NCI-H1417 treated with DMSO at 0.1 percent for 48 hours (cell line): ENCODE results near the gene ABHD5.

ENCODE experiments used
- DNase-seq: peaks from one replicate; lab custom pipeline; 2025; lab: John Stamatoyannopoulos, UW

ABHD5 gene

DNA sequence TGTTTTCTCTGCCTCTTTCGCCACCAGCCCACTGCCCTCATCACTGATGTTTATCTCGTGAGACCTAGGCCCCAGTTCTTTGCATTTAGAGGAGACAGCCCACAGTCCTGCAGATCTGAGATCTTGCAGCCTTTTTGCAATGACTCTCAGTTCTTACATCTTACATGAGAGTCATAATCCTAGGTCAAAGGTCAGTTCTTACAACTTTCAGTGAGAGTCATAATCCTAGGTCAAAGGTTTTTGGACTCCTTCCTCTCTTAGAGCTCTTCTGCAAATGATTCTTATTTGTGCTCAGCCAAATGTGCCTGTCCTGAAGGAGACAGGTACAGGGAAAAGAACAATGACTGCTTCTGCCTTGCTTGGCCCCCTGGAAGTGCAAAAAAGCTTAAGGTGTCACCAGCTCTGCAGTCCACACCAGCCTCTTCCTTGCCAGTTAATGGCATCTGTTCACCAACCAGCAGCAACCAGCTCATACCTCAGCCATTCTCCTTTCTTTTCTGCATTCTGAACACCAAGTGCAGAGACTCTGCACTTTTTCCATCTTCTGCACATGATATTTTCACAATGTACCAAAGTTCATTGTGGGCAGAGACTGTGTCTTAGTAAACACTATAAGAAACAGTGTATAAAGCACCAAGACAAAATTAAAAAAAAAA lies 67.1 kb downstream of the ABHD5 start:
- DNase-seq: no peak

DNA sequence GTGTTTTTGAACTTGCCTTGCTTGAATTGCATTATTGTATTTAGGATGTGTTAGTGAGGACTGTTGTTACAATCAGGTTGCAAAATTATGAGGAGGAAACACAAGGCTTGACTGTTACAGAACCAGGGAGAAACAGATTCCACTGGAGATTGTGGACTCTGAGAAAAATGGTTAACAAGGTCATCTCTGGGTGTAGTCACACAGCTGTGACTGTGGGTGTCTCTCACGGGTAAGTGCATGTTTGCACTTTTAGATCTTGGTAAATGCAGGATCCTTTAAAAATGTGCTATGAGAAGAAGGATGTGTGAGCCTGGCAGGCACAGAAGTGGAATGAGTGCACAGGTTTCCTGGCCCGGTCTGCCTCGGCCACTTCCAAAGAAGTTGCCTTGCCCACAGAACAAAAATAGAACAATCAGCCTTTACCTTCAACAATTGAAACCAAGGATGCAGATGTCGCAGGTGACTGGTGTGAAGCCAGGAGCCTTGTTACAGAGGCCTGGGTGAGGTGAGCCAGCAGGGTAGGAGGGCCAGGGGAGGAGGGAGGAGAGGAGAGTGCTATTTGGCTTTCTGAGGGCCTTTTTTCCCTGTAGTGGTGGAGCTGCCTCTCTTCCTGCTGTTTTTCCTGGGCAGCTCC lies 68.0 kb downstream of the ABHD5 start:
- DNase-seq: no peak

DNA sequence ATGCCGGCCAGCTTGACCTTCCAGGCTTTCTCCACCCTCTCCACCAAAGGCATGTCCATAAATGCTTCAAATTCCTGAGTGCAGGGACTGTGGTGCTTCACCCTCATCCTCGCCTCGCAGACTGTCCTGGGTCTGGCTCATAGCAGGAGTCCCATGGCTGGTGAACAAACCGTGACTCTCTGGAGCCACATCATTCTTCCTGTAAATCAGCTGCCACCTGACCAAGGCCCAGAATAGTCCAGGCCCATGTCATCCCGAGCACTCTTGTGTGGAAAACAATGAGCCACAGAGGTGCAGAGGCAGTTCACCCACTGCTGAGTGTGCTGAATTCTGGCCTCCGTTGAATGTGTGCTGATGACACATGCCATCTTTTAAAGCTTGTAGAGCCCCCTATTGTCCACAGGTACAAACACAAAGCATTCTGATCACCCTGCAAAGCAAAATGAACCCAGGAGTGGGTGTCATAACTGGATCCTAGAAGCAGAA lies 68.6 kb downstream of the ABHD5 start:
- DNase-seq: no peak

DNA sequence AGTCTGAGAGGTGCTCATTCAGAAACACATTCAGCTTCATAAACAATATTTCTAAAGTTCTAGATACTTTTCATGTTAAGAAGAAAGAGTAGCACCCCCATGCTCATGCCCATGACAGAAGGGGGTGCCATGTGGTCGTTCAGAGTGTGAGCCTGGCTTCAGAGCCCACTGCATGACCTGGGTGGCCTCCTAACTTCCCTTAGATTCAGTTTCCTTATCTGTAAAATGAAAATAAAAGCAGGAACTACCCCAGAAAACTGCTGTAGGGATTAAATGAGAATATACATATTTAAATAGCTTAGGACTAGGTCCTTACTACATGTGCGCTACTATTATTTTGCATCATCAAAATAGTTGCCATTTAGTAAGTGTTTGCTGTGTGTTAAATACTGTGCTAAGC lies 69.2 kb downstream of the ABHD5 start:
- DNase-seq: no peak

DNA sequence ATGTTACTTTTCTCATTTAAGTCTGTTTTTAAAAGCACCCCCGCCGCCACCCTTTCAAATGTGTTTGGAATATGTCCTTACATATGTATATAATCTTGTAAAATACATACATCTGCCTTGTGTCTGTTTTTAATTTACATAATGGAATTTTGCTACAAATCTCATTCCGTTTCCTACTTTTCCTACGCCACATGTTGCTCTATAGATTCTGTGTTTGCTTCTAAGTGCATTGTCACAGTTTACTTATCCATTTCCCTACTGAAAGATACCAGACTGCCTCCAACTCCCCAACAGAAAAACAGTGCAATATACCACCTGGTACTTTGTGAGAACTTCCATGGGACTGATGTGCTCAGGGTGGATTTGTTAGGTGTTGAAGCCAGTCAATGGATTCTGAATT lies 70.2 kb downstream of the ABHD5 start:
- DNase-seq: no peak

DNA sequence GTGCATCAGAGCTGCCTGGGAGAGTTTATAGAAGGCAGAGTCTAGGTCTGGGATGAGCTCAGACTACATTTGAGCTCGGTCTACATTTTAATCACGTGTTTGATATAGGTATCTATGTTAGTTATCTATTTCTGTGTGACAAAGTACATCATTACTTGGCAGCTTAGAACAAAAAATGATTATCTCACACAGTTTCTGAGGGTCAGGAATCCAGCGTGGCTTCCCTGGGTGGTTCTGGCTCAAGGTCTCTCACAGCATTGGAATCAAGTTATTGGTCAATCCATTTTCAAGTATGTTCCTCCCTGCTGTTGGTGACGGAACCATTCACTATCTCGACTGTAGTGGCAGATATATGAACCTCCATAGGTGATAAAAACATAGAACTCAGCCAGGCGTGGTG lies 71.7 kb downstream of the ABHD5 start:
- DNase-seq: no peak

DNA sequence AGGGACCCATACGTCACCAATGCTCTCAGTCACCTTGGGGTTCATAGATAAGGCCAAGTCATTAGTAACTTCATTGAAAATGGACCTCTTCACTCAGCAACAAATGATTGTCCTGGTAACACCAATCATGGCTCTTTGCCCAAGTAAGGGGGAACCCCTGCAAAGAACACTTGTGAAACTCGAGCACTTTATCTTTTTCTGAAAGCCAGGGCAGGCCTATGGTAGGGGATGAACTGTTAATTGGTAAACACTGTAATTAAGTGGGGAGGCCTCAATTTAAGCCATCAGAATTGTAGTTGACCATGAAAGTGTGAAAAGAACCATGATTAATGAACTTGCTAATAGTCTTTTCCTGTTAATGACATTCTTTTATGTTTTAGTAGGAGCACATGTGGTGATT lies 73.3 kb downstream of the ABHD5 start:
- DNase-seq: no peak

DNA sequence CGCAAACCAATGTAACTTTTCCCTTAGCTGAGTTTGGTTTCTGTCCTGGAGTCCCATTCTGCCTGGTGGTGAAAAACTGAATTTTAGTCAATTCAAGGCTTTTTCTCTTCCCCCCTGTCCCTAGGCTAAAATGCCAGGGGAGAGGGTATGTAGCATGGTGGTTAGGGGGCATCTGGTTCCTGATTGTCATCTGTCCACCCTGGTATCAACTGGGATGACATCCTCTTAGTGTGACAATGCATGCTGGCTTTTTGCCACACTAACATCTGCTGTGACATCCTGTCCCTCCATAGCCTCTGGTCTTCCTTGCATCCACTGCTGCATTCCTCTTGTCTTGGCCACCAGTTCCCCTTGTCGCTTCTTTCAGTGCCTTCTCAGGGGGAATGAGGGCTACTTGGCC lies 73.7 kb downstream of the ABHD5 start:
- DNase-seq: no peak

DNA sequence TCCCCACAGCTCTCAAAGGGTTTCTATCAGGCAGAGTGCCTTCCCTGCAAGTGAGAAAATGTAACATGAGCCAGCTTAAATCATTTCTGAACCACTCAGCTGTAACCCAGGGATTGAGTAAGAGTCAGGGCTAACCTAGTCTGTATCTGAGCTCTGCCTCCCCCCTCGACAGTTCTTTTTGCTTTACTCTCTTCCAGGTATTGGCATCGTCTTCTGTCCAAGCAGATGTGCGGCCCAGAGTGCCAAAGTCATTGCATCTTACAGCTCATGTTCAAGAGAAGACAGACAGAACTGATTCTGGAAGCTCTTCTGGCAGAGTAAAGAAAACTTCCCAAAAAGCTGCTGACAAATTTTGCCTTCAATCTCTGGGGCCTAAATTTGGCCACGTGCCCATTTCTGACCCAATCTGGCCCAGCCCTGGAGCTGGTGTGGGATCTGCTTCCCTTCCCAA lies 74.8 kb downstream of the ABHD5 start:
- no peak for DNase-seq

DNA sequence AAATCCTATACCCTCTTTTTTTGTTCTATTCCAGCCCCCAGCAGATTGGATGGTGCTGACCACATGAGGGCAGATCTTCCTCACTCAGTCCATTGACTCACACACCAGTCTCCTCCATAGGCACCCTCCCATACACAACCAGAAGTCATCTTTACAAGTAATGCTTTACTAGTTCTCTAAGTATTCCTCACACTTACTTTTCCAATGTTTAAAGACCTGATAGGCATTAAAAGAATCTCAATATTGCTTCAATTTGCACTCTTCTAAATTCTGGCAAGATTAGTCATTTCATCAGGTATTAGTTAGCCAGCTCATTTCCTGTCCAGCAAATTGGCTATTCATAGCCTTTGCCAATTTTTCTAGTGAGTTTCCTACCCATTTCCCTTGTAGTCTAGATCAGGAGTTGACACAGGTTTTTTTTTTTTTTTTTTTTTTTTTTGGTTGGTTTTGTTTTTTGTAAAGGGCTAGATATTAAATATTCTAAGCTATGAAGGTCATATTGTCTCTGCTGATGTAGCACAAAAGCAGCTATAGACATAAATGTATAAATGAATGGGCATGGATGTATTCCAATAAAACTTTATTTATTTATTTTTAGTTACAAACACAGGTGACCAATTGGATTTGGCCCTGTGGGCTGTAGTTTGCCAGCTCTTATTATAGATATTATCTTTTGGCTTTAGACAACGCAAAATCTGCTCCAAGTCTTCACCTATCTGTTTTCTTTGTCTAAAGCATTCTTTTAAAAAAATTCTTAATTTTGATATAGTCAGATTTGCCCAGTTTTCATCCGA lies 76.1 kb downstream of the ABHD5 start:
- DNase-seq: no peak

DNA sequence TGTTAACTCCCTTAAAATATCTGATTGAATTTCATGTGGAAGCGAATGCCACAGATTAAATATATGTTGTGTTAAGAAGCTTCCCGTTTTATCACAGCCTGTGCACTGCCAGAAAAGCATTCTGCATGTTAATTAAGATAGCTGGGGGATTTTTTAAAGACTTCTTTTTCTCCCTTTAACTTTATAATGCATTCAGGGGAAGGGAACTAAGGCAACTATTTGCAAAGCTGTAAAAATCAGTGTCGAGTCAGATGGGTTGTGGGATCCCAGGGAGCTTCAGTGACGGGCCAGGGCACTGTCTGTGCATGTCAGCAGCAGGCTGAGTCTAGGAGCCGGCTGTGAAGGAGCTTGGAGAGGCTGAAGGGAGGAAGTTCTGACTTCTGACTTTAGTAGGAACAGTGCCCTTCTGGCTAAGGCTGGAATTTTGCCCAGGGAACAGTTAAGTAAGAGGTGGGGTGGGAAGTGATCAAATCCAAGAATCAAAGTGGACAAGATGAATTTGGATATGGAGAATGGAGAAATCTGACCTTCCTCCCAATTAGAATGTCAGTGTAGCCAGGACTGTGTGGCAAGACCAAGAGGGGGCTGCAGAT lies 77.7 kb downstream of the ABHD5 start:
- no peak for DNase-seq

DNA sequence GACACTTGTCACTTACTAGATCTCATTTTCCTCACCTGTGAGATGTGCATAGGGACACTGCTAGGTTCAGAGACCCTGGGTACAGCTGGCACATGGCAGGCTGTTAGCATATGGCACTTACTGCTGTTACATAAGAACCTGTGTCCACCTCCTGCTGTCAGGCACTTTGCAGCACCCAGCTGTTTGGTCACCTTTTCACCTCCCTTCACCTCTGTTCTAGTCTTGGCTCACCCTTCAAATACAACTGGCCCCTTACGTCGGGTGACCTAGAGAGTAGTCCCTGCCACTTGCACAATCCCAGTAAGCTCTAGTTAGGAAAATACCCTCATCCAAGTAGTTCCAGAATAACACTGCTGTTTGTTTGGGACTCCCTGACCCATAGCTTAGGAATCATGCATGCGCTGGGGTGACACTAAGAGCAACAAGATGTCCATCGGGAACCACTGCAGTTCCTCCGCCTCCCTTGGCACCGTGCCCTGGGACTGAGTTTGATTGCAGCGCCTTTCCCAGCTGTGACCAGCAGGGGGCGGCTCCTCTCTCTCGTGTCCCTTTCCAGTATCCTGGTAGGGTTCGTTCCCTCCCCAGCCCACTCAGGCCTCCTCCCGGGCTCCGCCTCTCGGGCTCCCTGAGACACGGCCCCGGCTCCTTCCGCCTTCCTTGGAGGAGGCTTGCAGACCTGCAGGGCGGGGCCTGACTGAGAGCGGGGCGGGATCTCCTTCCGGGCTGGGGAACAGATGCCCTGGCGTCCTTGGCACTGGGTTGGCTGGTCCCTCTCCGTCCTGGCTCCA lies 78.6 kb downstream of the ABHD5 start:
- DNase-seq: no peak

DNA sequence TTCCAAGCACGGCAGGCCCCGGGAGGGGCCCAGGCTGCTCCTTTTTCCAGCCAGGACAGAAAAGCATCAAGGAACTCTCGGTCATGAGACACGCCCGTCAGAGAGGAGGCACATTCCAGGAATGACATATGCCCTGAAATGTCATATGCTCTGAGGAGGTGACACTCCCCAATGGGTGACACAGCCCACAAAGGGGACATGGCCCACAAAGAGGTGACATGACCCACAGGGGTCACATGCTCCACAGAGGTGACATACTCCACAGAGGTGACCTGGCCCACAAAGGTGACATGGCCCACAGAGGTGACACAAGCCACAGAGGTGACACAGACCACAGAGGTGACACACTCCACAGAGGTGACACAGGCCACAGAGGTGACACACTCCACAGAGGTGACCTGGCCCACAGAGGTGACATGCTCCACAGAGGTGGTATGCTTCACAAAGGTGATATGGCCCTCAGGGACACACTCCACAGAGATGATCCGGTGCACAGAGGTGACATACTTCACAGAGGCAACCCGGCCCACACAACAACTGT lies 79.2 kb downstream of the ABHD5 start:
- DNase-seq: no peak

DNA sequence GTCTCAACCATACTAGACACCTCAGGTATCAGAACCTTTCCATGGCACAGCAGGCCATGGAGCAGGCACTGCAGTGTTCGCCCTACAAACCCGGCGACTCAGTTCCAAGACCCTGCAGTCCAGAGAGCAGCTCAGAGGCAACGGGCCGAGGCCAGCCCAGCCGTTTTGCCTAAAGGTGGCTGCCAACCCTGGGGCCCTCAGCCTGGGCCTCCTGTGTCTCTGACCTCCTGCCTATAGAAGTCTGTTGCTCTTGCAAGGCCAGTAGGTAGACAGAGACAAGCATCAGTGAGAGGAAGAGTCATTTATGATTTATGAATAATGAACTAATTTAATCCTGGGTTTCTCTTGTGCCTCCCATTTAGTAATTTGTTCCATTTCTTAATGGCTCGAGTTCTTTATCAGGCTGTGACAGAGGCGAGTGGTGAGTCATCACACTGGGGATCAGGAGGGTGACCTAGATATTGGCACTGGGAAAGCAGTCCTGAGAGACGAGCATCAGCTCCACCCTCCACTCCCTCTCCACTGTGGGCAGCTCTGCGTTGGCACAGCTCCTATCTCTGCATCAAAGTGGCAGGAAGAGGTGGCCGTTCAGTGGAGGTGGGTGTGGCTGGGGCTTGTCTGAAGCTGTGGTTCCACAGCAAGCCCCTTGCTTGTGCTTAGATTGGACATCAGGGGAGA lies 79.8 kb downstream of the ABHD5 start:
- no peak for DNase-seq

DNA sequence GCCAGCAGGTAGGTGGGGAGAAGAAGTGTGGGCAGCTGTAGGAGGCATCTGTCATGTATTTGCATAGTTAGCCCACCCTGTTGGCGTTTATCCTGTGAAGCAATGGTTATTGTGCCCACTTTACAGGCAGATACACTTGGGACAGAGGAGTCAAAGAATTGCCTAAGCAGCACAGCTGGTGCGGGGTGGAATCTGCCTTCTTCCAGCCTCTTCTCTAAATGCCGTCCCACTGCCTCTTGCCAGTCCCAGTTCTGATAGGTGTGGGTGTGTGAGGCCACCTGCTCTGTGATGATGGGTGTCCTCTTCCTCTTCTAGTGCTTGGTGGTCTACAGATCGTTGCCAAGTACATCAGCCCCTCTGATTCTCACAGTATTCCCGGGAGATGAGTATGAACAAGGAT lies 80.9 kb downstream of the ABHD5 start:
- DNase-seq: no peak

DNA sequence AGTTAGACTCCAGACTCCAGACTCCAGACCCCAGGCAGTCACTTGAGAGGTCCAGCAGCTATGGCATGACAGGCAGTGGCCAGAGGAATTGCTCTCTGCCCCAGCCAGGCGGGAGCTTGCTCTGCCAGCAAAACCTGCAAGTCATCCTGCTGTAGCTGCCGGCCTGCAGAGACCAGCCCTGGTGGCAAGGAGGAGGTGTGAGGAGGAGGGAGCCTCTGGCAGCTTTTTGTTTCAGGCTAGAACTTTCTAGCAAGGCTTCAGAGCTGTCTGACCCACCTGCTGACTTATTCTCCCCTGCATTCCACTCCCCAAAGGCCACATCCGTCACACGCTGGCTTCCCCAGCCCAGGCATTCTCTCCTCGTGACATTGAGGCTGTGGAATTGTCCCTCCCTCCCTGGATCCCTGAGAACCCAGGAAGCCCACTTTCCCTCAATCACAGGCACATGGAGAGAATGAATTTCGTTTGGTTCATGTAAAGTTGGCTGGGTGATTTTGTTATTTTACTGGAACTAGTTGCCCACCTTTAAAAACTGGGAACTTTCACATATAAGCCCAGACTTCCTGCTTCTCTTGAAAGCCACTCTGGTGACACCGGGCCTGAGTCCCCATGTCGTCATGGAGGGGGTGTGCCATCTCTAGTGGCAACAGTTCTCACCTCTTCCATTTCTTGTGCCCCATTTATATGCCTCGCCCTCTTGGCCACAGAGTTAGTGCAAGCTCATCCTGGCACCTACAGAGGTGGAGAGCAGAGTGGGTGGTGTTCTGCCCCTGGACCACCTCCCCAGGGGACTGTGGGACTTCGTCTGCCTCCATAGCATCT lies 82.7 kb downstream of the ABHD5 start:
- no peak for DNase-seq

DNA sequence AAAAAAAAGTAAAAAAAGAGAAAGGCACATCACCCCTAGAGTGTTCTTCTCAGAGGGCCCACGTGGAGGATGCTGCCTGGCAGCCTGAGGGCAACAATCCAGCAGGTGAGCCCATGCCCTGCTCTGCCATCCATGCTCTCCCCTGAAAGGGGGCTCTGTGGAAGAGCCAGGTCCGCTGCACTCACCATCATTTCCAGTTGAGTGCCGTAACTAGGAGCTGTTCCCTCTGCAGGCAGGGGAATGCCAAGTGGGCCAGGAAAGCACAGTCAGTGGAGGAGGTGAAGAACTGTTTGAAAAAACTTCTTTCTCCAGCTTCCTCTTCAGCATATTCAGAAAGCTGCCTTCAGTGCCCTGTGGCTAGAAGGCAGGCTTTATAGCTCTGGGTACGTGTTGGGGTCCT lies 84.1 kb downstream of the ABHD5 start:
- DNase-seq: no peak

DNA sequence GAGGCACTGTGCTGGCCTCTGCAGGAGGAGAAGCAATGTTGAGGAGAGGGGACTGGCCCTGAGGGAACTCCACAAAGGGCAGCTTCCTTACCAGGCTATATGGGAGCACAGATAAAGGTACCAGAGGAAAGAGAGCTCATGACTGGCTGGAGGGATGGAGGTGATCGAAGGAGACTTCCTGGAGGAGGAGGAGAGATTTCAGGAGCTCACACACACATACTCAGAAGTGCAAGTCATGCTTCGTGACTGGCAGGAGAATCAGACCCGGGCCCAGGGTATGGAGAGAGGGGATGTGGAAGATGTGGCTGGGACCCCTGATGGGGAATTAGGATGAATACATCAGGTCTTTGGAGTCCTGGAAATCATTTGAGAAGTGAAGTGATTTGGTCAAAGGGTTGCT lies 85.4 kb downstream of the ABHD5 start:
- no peak for DNase-seq

DNA sequence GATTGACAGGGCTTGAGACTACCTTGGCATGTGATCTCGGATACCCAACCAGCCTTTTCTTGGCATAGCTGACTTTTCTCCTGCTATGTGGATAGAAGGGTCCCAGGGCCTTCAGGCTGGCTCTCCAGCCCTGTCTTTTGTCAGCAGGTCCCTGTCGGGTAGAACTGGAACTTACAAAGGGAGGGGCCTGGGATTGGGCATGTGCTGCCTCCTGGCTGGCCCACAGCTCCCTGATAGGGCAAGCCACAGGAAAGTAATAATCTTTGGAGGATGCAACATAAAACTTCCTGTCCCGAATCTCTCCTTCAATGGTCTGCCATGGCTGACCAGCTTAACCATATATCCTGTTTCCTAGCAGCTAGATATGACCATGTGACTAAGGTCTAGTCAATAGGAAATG lies 89.1 kb downstream of the ABHD5 start:
- DNase-seq: no peak

DNA sequence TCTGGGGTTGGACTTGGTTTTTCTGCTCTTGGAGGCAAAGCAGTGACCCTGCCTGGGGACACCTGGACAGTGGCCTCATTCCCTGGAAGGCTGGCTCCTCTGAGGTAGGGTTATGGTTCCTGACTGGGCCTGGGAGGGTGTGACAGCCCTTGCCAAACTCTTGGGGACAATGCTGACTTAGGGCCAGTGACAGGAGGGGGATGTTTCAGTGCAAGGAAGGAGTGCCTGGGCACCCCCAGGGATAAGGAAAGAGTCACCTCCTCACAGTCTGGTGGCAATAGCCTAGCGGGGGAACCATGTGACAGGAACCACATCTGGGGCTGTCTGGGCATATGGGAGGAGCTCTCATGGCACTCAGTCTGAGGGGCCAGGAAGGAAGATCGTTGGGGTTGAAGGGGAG lies 91.8 kb downstream of the ABHD5 start:
- DNase-seq: no peak
